Measurements from ENCODE around the gene KCNQ5.
"Not testable (repeated sequence)": the region's sequence is repeated elsewhere in the genome, so short reads cannot be mapped to it uniquely, and the experiment has no call there.

The KCNQ5 gene

DNA sequence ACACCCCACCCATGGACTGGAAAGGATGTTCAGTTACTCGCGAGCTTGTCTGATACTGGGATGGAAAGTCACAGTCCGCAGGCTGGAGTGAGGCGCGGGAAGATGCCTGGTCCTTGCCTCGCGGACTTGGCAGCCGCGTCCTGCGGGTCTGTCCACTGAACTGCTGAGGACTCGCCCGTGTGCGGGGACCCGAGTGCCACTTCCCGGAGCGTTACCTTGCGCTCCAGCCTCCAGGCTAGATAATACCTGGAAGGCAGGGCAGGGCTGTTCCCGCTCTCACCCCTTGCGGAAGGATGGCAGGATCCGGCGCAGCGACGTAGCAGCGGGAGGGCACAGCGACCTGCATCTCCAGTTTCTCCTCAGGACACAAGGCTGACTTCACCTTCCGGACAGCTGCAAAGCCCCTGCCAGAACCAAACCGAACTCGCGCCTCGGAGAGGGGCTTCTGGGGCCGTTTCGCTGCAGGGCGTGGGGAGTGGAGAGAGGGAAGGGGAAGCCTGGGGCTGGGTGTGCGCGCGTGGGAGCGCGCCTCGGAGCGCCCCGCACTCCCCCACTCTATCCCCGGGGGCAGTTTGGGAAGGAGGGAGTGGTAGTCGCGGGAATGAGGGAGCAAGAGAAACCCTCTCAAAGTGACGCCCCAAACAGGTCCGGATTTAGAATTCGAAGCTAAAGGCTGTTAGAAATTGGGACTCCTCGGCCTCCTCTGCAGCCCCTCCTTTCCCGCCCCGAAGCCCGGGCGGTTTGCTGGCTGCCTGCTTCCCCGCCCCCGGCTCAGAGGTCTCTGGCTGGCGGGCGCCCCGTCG lies at the start of gene KCNQ5:
Gene KCNQ5, plus strand, starts transcription at position 774 of the 803 bp plus-strand sequence.
- peaks cover 3% of the 10 kb centered on the region for H3K36me3 Mint-ChIP-seq
- no peak for ATAC-seq
- peak within 1 kb of the TSS; percentile 97 for H3K27ac Mint-ChIP-seq
- peak within 1 kb of the TSS; percentile 99 for H3K4me3 Mint-ChIP-seq
- peaks cover 49% of the 10 kb centered on the region for H3K4me1 Mint-ChIP-seq
- H3K9me3 Mint-ChIP-seq: no peaks in the 10 kb centered on the region
- no peaks in the 10 kb centered on the region for H3K27me3 Mint-ChIP-seq

DNA sequence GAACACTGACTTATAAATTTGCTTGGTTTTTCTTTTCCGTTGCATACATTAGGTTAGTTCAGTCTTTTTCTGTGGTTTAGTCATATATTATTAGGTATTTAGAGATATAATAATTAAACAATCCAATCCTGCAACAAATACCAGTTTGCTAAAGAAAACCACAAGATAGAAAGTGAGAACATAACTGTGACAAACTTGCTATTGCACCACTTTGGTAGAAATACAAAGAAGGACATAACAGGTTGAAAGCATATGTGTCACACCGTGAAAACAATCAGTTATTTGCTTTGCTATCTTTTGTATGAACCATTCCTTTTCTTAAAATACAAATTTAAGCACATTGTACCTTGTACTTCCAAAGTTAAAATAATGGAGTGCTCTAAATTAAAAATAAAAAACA lies 42.0 kb upstream of the KCNQ5 start:
- Mint-ChIP-seq H3K27ac (no peak overlapping the region), H3K9me3 (no peaks in the 10 kb centered on the region), H3K36me3 (no peaks in the 10 kb centered on the region), H3K27me3 (no peaks in the 10 kb centered on the region), H3K4me3 (no peak overlapping the region), H3K4me1 (no peaks in the 10 kb centered on the region)
- ATAC-seq: no peak

DNA sequence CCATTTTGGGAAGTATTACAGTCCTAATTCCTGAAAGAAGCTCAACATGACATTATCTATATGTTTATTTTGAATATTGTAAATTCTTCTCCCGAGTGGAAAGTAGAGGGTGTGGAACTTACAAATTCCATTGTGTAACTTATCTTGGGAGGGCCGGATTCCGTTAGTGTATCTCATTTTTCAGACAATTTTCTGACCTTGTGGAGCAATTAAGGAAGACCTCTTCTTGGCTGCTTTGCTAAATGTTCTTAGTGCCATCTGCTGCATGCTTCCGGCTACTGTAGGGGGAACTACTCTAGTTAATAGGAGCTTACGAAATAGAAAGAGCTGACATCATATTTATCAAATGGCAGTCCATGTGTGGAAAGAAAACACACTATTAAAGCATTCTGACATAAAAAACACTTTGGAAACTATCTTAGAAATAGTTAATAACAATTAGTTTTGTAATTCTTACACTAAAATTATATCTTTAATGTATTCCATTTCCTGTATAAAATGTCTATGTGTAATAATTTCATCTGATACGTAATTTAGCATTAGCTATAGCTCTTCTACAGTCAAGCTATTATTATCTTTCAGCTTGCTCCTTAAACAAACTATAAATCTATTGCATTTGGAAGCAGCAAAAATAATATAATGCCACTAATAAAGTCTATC lies 41.5 kb upstream of the KCNQ5 start:
- Mint-ChIP-seq H3K4me1 (no peaks in the 10 kb centered on the region), H3K27ac (no peak overlapping the region), H3K36me3 (no peaks in the 10 kb centered on the region), H3K9me3 (no peaks in the 10 kb centered on the region), H3K27me3 (no peaks in the 10 kb centered on the region), H3K4me3 (no peak overlapping the region)
- ATAC-seq: peak; percentile 48

DNA sequence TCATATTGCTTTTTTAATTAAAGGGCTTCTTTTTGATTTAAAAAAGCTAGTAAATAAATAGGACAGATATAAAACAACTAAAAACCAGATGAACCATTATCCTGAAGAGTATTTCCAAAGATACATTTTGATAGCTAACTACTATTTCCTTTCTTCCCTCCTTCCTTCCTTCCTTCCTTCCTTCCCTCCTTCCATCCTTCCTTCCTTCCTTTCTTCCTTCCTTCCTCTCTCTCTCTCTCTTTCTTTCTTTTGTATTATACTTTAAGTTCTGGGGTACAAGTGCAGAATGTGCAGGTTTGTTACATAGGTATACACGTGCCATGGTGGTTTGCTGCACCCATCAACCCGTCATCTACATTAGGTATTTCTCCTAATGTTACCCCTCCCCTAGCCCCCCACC lies 40.9 kb upstream of the KCNQ5 start:
- H3K4me1 Mint-ChIP-seq, H3K9me3 Mint-ChIP-seq, H3K27me3 Mint-ChIP-seq, H3K36me3 Mint-ChIP-seq, ATAC-seq, H3K27ac Mint-ChIP-seq, H3K4me3 Mint-ChIP-seq: not testable (repeated sequence)

DNA sequence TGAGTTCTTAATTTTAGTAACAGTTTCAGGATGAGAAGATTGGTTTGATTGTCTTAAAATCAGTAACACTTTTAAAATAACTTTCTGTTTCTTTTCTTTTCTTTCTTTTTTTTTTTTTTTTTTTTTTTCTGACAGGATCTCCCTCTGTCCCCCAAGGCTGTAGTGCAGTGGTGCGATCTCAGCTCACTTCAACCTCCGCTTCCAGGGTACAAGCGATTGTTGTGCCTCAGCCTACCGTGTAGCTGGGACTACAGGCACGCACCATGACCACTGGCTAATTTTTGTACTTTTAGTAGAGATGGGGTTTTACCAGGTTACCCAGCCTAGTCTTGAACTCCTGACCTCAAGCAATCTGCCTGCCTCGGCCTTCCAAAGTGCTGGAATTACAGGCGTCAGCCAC lies 33.7 kb upstream of the KCNQ5 start:
- H3K9me3 Mint-ChIP-seq: no peaks in the 10 kb centered on the region

DNA sequence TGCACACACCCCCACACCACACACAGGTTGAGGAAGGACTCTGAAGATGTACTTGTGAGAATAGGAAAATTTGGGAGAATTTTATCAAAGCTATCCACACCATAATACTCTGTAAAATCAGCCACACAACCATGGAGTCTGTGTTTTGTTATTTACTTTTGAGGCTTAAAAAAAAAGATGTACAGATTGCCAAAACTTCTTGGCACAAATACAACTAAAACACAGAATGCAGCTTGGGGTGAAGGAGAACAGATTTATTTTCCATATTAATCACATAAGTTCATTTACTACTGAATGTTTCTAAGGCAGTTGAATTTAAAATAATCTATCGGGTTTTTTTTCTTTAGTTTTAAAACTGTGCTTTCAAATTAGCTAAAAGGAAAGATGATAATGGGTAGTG lies 32.8 kb upstream of the KCNQ5 start:
- ATAC-seq: no peak
- no peaks in the 10 kb centered on the region for H3K36me3 Mint-ChIP-seq
- H3K4me1 Mint-ChIP-seq: peaks cover 6% of the 10 kb centered on the region
- peaks cover 19% of the 10 kb centered on the region for H3K27me3 Mint-ChIP-seq
- no peaks in the 10 kb centered on the region for H3K9me3 Mint-ChIP-seq
- H3K4me3 Mint-ChIP-seq: no peak overlapping the region
- no peak overlapping the region for H3K27ac Mint-ChIP-seq

More for the DNA sequence above, 33.7 kb upstream of the KCNQ5 start:
- Mint-ChIP-seq H3K4me3 (no peak overlapping the region), H3K27me3 (peaks cover 12% of the 10 kb centered on the region), H3K27ac (no peak overlapping the region), H3K36me3 (no peaks in the 10 kb centered on the region), H3K4me1 (peaks cover 6% of the 10 kb centered on the region)
- ATAC-seq: no peak

DNA sequence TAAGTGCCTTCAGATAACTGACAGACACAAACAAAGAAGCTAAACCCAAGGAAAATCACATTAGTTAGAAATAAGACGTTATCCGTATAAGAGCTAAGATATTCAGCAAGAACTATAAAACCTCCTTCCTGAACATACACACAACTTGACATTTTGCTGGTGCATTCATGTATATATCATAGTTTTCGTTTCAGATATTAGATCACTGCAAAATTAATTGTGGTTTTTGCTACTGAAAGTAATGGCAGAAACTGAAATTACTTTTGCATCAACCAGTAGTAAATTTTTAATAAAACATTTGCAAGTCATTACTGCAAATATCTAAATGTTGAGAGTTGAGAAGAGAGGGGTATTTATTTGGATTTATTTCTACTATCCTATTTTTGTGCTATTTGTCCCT lies 26.1 kb upstream of the KCNQ5 start:
- H3K4me1 Mint-ChIP-seq: peaks cover 6% of the 10 kb centered on the region
- no peak overlapping the region for H3K27ac Mint-ChIP-seq
- no peak overlapping the region for H3K4me3 Mint-ChIP-seq
- ATAC-seq: no peak
- peaks cover 25% of the 10 kb centered on the region for H3K27me3 Mint-ChIP-seq
- H3K9me3 Mint-ChIP-seq: no peaks in the 10 kb centered on the region
- no peaks in the 10 kb centered on the region for H3K36me3 Mint-ChIP-seq

DNA sequence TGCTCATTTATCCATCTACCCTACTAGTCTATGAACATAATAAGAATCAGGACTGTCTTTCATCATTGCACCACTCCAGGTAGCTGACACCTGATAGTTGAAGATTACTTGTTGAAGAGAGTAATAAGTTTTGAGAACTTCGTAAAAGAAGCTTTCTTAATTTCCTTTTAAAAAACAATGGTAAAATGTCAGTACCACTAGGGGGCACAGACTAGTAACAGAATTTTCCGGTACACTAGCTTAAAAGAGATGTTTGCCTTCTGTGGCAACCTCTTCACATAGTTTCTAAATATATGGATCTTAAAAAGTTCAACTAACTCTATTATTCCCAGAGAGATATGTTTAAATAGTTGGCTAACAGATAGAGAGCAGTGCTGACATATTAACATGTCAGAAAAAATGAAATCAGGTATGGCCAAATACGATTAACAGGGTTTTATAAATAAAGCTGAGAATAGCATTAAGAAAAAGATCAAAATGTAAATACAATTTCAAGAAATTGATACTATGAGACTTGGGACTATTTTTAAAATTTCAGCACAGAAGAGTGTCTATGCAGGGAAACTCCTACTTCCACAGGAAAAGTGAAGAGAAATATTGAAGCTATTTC lies 5.4 kb upstream of the KCNQ5 start:
- peak overlapping the region; percentile 22 for H3K27ac Mint-ChIP-seq
- H3K27me3 Mint-ChIP-seq: no peaks in the 10 kb centered on the region
- H3K4me3 Mint-ChIP-seq: no peak overlapping the region
- no peaks in the 10 kb centered on the region for H3K36me3 Mint-ChIP-seq
- no peak for ATAC-seq
- no peaks in the 10 kb centered on the region for H3K9me3 Mint-ChIP-seq
- peaks cover 33% of the 10 kb centered on the region for H3K4me1 Mint-ChIP-seq

DNA sequence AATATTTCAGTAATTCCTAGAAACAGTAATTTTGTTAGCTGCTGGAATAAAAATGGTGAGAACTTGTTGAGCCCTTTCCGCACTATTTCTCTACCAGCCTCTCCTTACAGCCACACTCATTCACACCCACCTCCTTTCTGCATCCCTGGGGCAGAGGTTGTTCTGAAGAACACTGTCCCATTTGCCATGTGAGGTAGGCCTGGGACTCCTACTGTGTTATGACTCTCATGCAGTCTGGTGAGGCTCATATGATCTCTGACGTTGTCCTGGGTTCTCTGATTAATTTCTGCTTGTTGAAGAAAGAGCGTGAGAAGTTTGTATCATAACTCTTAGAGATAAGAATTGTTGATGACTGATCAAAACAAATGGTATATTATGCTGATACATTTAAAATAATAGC lies 4.1 kb upstream of the KCNQ5 start:
- Mint-ChIP-seq H3K9me3 (no peaks in the 10 kb centered on the region), H3K4me1 (peaks cover 36% of the 10 kb centered on the region), H3K4me3 (no peak overlapping the region), H3K27ac (peak overlapping the region; percentile 43), H3K36me3 (no peaks in the 10 kb centered on the region), H3K27me3 (no peaks in the 10 kb centered on the region)
- no peak for ATAC-seq

DNA sequence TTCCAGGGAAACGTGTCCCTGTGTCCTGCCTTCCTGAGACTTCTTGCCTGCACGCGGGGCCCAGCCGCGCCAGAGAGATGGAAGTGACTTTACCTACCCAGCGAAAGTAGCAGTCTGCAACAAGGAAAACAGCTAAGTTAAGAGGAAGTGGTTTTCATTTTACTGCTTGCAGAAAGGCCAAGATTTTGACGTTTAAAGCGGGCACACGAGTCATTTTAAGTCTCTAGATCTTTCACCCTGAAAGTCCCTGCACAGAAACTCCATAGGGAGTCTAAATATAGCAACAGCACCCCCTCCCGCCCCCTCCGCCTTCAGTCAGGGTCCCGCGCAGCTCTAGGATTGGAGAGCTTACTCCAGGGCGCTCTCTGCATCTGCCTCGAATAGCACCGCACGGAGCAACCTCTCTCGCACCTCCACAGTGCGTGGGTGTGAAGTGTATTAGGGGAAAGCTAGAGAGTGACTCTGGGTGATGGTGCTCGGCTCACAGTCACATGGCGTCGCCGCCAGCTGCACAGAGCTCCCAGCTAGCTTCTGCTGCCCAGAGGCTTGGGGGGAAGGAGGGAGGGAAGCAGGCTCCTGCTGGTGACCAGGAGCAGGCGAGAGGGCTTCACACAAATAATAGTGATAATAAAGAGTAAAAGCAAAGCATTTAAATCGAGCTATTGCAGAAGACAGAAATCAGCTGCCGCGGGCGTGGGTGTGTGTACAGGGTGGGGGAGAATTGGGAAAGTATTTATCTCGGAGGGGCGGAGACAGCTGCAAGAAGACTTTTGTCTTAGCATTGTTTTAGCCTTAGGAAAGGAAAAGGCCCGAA lies 1.8 kb upstream of the KCNQ5 start:
- no peaks in the 10 kb centered on the region for H3K9me3 Mint-ChIP-seq
- peaks cover 41% of the 10 kb centered on the region for H3K4me1 Mint-ChIP-seq
- H3K27ac Mint-ChIP-seq: peak overlapping the region; percentile 97
- H3K36me3 Mint-ChIP-seq: no peaks in the 10 kb centered on the region
- peak; percentile 83 for ATAC-seq
- peak overlapping the region; percentile 99 for H3K4me3 Mint-ChIP-seq
- H3K27me3 Mint-ChIP-seq: no peaks in the 10 kb centered on the region

DNA sequence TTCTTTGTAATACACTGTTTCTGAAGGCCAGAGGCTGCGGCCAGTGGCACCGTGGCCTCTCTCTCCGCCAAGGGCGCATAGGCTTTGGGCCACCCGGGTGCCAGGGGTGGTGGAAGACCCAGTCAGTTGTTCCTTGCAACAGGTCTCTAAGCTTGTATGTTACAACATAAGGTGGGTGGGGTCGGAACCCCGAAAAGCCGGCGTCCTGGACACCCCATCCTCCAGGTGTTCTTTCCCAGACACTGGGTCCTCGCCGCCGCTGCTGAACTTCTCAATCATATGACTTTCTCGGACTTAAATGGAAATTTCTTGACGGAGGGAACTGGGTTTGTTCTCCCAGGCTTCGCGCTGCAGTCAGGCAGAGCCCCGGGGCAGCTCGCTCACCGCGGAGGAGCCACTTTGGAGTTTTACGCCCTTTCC lies 983 bp upstream of the KCNQ5 start:
- peak overlapping the region; percentile 97 for H3K27ac Mint-ChIP-seq
- no peaks in the 10 kb centered on the region for H3K27me3 Mint-ChIP-seq
- no peaks in the 10 kb centered on the region for H3K9me3 Mint-ChIP-seq
- no peak for ATAC-seq
- no peaks in the 10 kb centered on the region for H3K36me3 Mint-ChIP-seq
- H3K4me3 Mint-ChIP-seq: peak overlapping the region; percentile 99
- H3K4me1 Mint-ChIP-seq: peaks cover 48% of the 10 kb centered on the region

DNA sequence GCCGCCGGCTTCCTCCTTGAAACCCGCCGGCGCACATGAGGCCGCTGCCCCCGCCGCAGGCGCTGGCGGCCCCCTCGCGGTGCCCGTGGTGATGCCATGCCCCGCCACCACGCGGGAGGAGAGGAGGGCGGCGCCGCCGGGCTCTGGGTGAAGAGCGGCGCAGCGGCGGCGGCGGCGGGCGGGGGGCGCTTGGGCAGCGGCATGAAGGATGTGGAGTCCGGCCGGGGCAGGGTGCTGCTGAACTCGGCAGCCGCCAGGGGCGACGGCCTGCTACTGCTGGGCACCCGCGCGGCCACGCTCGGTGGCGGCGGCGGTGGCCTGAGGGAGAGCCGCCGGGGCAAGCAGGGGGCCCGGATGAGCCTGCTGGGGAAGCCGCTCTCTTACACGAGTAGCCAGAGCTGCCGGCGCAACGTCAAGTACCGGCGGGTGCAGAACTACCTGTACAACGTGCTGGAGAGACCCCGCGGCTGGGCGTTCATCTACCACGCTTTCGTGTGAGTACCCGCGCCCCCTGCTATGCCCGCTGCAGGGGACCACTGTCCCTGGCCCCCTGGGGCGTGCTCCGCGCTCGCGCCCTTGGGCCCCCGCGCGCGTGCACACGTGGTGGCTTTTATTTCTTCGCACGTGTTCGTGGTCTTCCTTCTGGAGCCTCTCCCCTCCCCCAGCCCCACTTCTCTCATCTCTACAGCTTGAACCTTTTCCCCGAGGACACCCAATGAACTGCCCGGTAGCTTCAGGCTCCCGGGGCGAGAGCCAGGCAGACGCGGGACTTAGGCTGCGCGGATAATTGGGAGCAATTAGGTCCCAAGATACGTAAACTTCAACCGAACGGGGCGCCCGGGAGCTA lies 453 bp downstream of the KCNQ5 start:
- no peaks in the 10 kb centered on the region for H3K9me3 Mint-ChIP-seq
- H3K27ac Mint-ChIP-seq: peak overlapping the region; percentile 97
- ATAC-seq: peak; percentile 71
- peaks cover 54% of the 10 kb centered on the region for H3K4me1 Mint-ChIP-seq
- H3K4me3 Mint-ChIP-seq: peak overlapping the region; percentile 99
- peaks cover 6% of the 10 kb centered on the region for H3K36me3 Mint-ChIP-seq
- H3K27me3 Mint-ChIP-seq: no peaks in the 10 kb centered on the region

DNA sequence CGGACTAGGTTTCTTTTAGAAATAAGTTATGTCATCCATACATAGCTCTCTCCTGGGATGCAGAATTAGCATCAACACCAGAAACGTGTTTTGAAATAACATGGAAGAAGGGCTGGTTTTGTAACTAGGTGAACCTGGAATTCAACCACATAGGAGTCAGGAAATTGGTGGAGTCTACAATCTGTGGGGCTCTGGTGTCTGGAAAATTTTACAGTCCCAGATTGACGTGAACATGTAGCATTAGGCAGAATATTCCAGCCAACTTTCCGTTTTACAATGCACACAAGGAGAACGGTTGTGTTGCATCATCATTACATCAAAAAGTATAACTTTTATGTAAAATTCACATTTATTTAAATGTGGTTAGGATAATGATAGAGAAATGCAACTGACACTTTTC lies 1.9 kb downstream of the KCNQ5 start:
- H3K27ac Mint-ChIP-seq: peak overlapping the region; percentile 97
- H3K4me1 Mint-ChIP-seq: peaks cover 61% of the 10 kb centered on the region

DNA sequence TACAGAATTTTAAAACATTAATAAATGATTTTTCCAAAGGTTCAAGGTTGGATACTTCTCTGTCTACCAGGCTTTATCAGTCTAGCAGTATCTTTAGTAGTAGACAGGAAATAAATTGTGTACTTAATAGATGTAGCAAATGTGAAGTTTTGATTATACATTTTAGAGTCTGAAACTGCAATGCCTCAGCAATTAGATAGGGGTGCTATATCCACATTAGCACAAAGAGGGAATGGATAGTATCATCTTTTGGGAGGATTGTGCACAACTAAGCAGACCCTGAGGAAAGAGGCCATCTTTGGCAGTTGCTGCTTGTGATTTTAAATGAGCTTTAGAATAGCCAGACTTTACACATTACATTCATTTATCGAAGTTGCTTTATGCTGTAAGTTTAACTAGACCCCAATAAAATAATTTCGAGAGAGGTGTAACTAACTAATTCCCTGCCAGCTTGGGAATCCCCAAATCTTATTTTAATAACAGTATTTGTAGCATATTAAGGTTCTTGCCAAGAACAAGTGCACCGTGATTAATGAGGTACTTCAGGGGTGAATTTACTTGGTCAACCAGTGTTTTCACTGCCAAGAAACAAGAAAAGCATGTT lies 2.8 kb downstream of the KCNQ5 start:
- no peak for ATAC-seq
- H3K4me1 Mint-ChIP-seq: peaks cover 58% of the 10 kb centered on the region
- H3K9me3 Mint-ChIP-seq: no peaks in the 10 kb centered on the region
- no peak overlapping the region for H3K4me3 Mint-ChIP-seq
- H3K27ac Mint-ChIP-seq: no peak overlapping the region
- no peaks in the 10 kb centered on the region for H3K27me3 Mint-ChIP-seq
- peaks cover 6% of the 10 kb centered on the region for H3K36me3 Mint-ChIP-seq

More for the DNA sequence above, 1.9 kb downstream of the KCNQ5 start:
- Mint-ChIP-seq H3K4me3 (peak overlapping the region; percentile 99), H3K36me3 (peaks cover 6% of the 10 kb centered on the region), H3K9me3 (no peaks in the 10 kb centered on the region), H3K27me3 (no peaks in the 10 kb centered on the region)
- ATAC-seq: no peak

Measured in stimulated activated memory B cell treated with anti-CD40 and anti-IgM and Interleukin-4, amounts not matched to agents 10 μg/mL and 1 μg/mL and 100 μg/mL, for 72 hours (primary cell).